ENCODE measurements around the gene PIP5KL1. TPM values are rescaled to one million over a fixed set of nuclear protein-coding genes. Genes with fewer than 3 reads are reported as not detected.
"Not testable (repeated sequence)": the region's sequence is repeated elsewhere in the genome, so short reads cannot be mapped to it uniquely, and the experiment has no call there.

The PIP5KL1 gene
- total RNA-seq, 1 experiment from 2014 or later, result 0.95 TPM

- DNase-seq (ENCODE audit: low spot score), result no peak
These were observed 37.2 kb downstream of the PIP5KL1 start for GRCh38 chr9:127893392-127893791.

DNA sequence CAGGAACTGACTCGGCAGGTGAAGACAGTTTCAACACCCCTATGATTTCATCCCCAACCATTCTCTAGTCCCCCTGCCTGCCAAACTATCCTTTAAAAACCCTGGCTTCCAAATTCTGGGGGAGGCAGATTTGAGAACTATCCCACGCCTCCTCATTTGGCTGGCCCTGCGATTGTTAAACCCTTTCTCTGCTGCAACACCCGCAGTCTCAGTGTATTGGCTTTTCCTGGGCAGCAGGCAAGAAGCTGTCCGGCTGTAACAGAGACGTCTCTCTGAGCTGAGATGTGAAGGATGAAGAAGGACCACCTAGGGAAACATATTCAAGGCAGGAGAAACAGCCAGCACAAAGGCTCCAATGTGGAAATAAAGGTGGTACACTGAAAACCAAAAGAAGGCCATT lies 37.7 kb downstream of the PIP5KL1 start:
- DNase-seq (ENCODE audit: low spot score), result no peak

- DNase-seq (ENCODE audit: low spot score), result no peak
These were observed 40.5 kb downstream of the PIP5KL1 start for GRCh38 chr9:127890053-127890452.

- no peak for DNase-seq (ENCODE audit: low spot score)
These were observed 42.8 kb downstream of the PIP5KL1 start for GRCh38 chr9:127887792-127888191.

GRCh38 chr9:127886401-127886972 lies 44.1 kb downstream of the PIP5KL1 start:
- DNase-seq (ENCODE audit: low spot score), result no peak

DNA sequence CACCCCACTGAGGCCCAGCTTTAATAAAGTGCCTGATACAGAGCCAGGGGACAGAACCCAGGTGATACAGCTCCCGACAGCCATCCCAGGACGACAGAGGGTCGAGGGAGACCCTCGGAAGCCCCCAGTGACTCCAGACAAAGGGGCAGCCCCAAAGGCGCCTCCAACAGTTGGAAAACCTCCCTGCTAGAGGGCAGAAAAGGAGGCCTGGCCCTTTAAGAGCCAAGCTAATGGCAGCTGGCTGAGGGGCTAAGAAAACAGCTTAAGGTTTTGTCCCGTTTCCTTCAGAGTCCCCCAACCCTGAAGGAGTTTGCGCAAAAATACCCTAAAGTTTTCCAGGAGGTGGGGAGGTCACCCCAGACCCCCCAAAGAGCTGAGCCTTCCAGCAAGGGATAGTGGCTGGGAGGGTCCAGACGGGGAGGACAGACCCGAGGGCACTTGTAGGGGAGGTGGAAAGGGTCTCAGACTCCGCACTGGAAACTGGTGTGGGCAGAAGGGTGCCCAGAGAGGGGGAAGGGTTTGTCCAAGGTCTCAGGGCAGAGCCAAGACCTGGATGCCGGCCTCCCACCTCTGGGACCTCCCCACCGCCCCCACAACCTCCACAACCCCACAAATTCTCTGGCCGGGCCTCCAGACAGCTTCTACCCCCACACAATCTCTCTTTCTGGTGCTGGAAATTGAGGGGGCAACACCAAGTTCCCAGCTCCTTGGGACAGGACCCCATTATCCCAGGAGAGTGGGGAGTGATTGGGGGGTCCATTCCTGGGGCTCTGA lies 44.9 kb downstream of the PIP5KL1 start:
- no peak for DNase-seq (ENCODE audit: low spot score)

- DNase-seq (ENCODE audit: low spot score), result no peak
These were observed 45.5 kb downstream of the PIP5KL1 start for GRCh38 chr9:127884976-127885490.

GRCh38 chr9:127884427-127884911 lies 46.1 kb downstream of the PIP5KL1 start:
- peak; percentile 68 for DNase-seq (ENCODE audit: low spot score)

- DNase-seq (ENCODE audit: low spot score), result no peak
These were observed 46.6 kb downstream of the PIP5KL1 start for GRCh38 chr9:127883959-127884358.

DNA sequence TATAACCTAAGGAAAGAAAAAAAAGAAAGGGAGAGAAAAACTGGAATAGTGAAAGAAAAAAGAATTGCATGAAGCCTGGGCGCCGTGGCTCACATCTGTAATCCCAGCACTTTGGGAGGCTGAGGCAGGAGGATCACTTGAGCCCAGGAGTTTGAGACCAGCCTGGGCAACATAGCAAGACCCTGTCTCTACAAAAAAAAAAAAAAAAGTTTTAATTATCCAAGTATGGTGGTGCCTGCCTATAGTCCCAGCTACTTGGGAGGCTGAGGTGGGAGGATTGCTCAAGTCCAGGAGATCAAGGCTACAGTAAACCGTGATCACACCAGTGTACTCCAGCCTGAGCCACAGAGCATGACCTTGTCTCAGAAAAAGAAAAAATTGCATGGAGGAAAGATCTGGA lies 48.9 kb downstream of the PIP5KL1 start:
- DNase-seq (ENCODE audit: low spot score), result not testable (repeated sequence)

GRCh38 chr9:127880143-127880542 lies 50.4 kb downstream of the PIP5KL1 start:
- no peak for DNase-seq (ENCODE audit: low spot score)

DNA sequence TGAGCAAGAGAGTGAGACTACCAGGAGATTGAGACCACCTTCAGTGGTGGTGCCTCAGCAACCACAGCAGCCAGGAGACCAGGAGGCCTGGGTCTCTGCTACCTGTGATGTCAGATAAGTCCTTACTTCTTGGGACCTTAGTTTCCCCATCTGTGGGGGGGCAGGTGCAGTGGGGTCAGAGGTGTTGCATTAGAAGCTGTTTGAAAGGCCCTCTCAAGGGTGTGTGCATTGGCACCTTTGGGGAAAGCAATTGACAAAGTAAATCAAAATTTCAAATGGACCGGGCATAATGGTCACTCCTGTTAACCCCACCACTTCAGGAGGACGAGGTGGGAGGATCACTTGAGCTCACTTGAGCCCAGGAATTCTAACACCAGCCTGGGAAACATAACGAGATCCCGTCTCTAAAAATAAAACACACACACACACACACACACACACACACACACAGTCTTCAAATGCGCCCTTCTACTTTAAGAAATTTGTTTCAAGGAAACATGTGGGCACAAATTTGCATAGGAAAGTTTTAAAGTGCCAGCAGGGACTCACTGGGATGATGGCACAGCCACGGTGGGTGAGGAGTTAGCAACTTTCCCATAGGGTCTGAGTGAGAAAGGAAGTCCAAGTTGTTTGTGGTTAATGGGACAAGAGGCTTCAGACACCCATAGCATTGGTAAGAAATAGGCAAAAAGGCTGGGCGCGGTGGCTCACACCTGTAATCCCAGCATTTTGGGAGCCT lies 51.8 kb downstream of the PIP5KL1 start:
- no peak for DNase-seq (ENCODE audit: low spot score)

DNA sequence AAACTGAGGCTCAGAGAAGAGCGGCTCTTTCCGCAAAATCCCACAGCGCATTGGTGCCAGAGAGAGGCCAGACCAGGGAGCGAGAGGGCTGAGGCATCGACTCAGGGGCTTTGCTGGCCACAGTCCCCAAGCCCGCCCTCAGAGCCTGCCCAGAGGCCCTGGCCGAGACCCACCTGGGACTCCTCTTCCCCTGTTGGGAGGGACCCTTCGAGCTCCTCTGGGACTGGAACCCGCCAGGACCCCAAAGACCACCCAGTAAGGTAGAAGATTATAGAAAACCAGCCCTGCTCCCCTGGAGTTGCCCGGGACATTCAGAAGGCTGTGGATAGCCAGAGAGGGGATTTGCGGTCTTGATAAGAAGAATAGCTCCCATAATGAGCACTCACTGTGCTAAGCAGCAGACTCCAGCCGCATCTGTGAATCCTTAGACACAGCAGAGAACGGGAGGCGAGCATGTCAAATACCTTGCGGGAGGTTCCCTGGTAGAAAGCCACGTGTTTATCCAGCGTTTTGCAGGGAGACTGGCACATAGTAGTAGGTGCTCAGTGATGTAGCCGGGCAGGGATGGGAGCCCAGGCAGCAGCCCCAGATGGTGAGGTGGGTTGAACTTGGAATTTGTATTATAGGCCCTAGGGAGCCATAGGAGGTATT lies 52.5 kb downstream of the PIP5KL1 start:
- DNase-seq (ENCODE audit: low spot score), result no peak

GRCh38 chr9:127877566-127877998 lies 53.0 kb downstream of the PIP5KL1 start, which contains the start of gene AK1:
Gene AK1 (minus strand): TSS chr9:127877675. CDS start chr9:127874617, 3,058 bp downstream.
- DNase-seq (ENCODE audit: low spot score), result no peak

DNA sequence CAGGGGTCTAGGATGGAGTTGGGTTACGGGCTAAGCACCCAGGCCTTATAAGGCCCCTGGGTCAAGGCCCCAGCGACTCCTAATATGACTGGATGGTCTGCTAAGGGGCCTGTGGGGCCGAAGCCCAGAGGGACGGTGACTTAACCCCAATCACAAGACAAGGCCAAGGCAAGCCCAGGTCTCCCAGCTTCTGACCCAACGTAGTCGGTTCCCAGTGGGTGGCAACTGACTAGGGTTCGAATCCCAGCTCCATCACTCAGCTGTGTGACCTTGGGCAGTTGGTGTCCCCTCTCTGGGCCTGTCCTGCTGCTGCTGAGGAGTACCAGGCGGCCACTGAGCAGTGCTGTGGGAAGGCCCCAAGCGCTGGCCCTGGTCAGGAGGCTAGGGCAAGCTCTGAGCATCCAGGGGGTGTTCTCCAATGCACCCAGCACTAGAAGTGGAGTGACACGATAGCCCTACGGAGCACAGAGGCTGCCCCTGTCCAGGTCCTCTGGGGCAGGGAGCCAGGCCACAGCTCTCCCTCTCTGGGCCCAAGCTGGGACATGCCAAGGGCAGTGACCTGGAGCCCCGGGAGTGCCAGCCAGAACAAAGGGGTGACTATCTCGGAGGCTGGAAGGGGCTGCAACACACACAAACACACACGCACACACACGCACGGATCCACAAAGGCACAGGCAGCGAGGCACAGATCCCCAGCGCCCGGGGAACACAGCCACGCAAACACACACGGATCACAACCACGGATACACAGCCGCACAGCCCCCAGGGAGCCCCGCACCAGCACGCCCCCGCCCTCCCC lies 53.6 kb downstream of the PIP5KL1 start:
- no peak for DNase-seq (ENCODE audit: low spot score)

DNA sequence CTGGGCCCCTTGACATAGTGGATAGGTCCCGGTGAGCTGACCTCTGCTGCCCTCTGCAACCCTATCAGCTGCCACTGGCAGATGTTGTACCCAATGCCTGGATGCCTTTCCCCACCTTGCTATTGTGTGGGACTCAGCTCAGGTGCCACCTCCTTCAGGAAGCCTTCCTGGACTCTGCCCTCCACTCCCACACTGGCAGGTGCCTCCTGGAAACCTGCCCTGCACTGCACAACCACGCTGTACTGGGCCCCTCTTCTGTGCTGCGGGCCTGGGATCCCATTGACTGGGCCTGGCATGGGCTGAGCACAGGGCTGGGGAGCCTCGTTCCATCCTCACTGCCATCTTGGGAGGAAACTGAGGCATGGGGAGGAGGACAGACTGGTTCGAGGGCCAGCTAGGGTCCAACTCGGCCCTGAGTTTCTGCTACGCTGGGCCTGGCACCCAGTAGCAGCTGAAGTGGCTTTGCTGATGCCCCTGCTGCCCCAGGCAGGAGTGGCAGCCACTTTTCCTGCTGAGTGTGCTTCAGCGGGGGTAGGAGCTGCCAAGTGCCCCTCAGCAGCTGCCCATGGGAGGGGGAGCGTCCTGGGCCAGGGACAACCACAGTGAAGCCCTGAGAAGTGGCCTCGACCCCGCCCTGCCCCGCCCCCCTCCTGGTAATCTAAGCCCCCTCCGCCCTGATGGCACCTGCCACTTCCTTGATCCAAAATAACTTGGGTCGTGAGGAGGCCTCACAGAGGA lies 54.4 kb downstream of the PIP5KL1 start:
- DNase-seq (ENCODE audit: low spot score), result no peak

GRCh38 chr9:127875306-127875966 lies 55.1 kb downstream of the PIP5KL1 start:
- DNase-seq (ENCODE audit: low spot score), result no peak

DNA sequence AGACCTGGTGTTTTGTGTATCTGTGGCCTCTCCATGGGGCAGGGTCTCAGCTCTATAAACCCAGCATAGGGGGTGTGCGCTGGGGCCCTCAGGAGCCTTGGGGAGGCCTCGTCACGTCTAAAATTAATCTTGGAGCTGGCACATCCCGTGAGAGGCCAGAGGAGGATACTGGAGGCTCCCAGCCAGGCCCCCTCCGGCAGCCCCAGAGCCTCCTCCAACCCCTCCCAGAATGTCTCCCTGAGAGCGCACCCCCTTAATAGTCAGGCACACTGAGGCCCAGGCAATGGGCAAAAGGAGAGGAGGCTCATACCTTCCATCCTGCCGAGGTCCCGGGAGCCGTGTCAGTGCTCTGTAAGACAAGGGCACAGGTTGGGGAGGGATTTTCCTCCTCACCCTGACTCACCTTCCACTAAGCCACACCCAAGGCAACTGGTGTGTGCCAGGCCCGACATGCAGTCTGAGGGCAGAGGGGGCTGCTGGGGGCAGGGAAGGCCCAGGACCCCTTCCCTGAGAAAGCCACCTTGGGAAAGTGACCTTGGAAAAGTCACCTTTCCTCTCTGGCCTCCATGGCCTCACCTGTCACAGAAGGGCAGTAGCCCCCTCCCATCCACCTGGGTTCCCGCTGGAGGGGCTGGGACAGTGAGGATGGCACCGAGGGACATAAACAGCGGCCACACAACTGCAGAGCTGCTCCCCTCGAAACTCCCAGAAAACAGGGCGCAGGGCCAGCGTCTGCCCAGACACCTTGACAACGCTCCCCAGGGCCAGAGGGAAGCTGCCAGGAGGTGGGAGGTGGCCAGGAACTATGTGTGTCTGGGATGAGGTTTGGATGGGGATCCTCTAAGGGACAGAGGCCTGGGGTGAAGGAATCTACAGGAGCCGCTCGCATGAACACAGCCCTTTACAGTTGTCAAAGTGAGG lies 56.0 kb downstream of the PIP5KL1 start:
- DNase-seq (ENCODE audit: low spot score), result no peak

- no peak for DNase-seq (ENCODE audit: low spot score)
These were observed 56.7 kb downstream of the PIP5KL1 start for GRCh38 chr9:127873886-127874285.
